Right cardiac atrium (tissue), 5 donors: ENCODE measurements around the gene CC2D1A. TPM values are rescaled to one million over a fixed set of nuclear protein-coding genes. Genes with fewer than 3 reads are reported as not detected.

Experiments
- ATAC-seq, 2 donors: fragments of 200-7000 bp; cut with Tn5 transposase; one replicate each; pipeline versions ENCODE4 v1.8.0 to v1.9.1; 2020; ENCODE audit warnings: moderate library complexity in 2 of 2, mild to moderate bottlenecking in 1 of 2
- DNase-seq, 3 donors: peaks; one replicate each; pipeline ENCODE4 v3.0.0-alpha.2; 2020
- H3K27ac ChIP-seq: one replicate; pipeline ENCODE4 v1.5.1; 2013; ENCODE audit warnings: mild to moderate bottlenecking, low read length, control low read depth, moderate library complexity
- H3K27me3 ChIP-seq: one replicate; pipeline ENCODE4 v1.6.1; 2013; ENCODE audit not compliant: control insufficient read depth, insufficient read depth
- H3K4me1 ChIP-seq: one replicate; pipeline ENCODE4 v1.6.1; 2013; ENCODE audit warnings: low read length; ENCODE audit not compliant: control insufficient read depth, insufficient read depth
- H3K4me3 ChIP-seq: one replicate; pipeline ENCODE4 v1.5.1; 2013; ENCODE audit warnings: low read length, control low read depth
- H3K9me3 ChIP-seq: one replicate; pipeline ENCODE4 v1.6.1; 2013; ENCODE audit warnings: low read length; ENCODE audit not compliant: control insufficient read depth
- WGBS: extraction: QIAGEN DNeasy Blood & Tissue Kit; methylation state at CpG from one replicate; pipeline ENCODE4 v1.1.7; 2013; 5-methylcytosine and 5-hydroxymethylcytosine counted together
- intact Hi-C, 4 donors: fragments of 100-400 bp; cut with DNase I; formaldehyde crosslinking; loops; one replicate each; pipeline versions ENCODE4 v1.11.0 to v1.14.0; 2022 to 2023
- polyA plus RNA-seq: library from polyadenylated mRNA; stranded (reverse); fragments of 200-250 nt; gene quantifications from one replicate; pipeline ENCODE4 v1.2.3, GENCODE V29; 2013
- total RNA-seq, 4 donors: library from RNA; stranded (reverse); fragmentation: NEBNext Ultra II Directional; extraction: Animal tissue kit (Norgen Biotek cat#: 25700); gene quantifications; one replicate each; pipeline ENCODE4 v1.2.1, GENCODE V29; 2021
- donor health status: healthy with polysubstance abuse.
- donor health status: DM: no; HTN: yes; CAD: no.
- donor health status: DM: no; HTN: no; CAD: no.
- donor health status: DM: no; HTN: yes; CAD: no; lungs with severe emphysema.
- donor health status: DM: yes; HTN: yes; CAD: no.

CC2D1A gene
- total and polyA plus RNA-seq, 5 donors, result 21.6 to 26.2 (median 22.6) TPM

DNA sequence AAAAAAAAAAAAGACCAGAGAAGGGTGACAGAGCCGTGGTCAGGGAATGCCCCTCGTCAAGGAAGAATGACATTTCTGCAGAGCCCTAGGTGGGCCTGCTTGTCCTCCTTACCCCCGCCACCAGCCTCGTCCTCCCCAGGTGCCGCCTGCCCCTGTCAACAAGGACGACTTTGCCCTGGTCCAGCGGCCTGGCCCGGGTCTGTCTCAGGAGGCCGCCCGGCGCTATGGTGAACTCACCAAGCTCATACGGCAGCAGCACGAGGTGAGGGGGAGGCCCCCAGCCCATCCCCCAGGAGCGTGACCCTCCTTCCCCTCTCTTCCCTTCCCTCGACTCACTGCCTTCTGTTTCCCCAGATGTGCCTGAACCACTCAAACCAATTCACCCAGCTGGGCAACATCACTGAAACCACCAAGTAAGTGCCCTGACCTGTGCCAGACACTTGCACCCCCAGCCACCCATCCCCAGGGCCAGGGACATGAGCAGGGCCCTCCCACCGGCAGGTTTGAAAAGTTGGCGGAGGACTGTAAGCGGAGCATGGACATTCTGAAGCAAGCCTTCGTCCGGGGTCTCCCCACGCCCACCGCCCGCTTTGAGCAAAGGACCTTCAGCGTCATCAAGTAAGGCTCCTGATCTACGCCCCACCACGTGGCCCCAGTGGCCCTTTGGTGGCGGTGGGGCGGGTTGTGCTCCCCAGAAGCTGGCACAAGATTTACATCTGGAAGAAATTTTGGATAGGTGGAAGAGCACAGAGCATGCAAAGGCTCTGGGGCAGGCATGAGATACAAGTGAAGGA is 17.4 kb downstream of the CC2D1A start:
- intact Hi-C loops, result no loop called here
- no peak for ATAC-seq
- WGBS, result 94% methylated on average over 28 of the region's 28 CpGs
- Histone ChIP-seq H3K27ac (no peak overlapping the region), H3K4me1 (no peaks in the 10 kb centered on the region), H3K9me3 (no peaks in the 10 kb centered on the region), H3K4me3 (no peak overlapping the region), H3K27me3 (no peaks in the 10 kb centered on the region)
- DNase-seq, result no peak

DNA sequence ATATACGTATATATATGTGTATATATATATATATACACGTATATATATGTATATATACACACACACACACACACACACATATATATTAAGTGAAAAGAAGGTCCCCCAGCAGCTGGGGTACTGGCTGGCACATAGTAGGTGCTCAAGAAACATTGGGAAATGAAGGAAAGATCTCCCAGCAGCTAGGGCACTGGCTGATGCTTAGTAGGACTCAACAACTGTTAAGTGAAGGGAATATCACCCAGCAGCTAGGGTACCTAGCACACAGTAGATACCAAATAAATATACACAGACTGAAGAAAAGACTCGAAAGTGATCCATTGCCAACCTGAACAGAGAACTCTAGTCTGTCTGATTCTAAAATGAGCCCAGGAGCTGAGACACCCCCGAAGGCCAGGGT is 20.0 kb downstream of the CC2D1A start:
- intact Hi-C loops, result no loop called here
- Histone ChIP-seq H3K4me3 (no peak overlapping the region), H3K27ac (peak overlapping the region; percentile 23), H3K27me3 (no peaks in the 10 kb centered on the region), H3K4me1 (no peaks in the 10 kb centered on the region), H3K9me3 (no peaks in the 10 kb centered on the region)
- ATAC-seq (no peak), DNase-seq (no peak)
- 85% methylated on average over 4 of the region's 4 CpGs for WGBS

DNA sequence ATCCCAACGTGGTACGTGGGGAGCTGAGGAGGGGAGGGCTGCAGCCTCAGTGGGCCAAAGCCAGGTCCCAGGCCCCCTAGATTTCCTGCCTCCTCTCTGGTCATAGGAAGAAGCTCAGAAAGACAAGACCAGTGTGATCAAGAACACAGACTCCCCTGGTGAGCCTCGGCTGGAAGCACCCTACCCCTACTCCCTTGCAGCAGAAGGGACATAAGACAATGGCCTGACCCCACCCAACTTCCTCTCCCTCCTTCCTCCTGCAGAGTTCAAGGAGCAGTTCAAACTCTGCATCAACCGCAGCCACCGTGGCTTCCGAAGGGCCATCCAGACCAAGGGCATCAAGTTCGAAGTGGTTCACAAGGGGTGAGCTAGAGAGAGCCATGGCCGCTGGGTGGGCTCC is 20.7 kb downstream of the CC2D1A start:
- DNase-seq (no peak), ATAC-seq (peak in 1 of 2 donors; percentile 77)
- no peaks in the 10 kb centered on the region for H3K9me3 ChIP-seq
- intact Hi-C loops, result no loop called here
- no peak overlapping the region for H3K4me3 ChIP-seq
- H3K4me1 ChIP-seq, result no peaks in the 10 kb centered on the region
- no peaks in the 10 kb centered on the region for H3K27me3 ChIP-seq
- H3K27ac ChIP-seq, result peak overlapping the region; percentile 23
- 65% methylated on average over 8 of the region's 8 CpGs for WGBS

DNA sequence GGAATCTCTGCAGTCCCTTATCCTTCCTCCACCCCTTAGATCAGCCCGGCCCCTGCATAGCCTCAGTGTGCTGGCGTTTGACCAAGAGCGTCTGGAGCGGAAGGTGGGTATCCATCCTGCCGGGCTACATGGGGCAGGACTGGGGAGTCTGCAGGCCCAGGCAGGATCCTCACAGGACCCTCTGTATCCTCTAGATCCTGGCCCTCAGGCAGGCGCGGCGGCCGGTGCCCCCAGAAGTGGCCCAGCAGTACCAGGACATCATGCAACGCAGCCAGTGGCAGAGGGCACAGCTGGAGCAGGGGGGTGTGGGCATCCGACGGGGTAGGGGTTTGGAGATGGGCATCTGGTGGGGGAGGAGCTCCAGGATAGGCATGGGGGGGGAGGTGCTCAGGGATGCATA is 23.3 kb downstream of the CC2D1A start:
- Histone ChIP-seq H3K27me3 (no peaks in the 10 kb centered on the region), H3K4me3 (no peak overlapping the region), H3K27ac (no peak overlapping the region), H3K4me1 (no peaks in the 10 kb centered on the region), H3K9me3 (no peaks in the 10 kb centered on the region)
- ATAC-seq, result no peak
- 76% methylated on average over 12 of the region's 12 CpGs for WGBS
- intact Hi-C loops, result no loop called here
- no peak for DNase-seq

DNA sequence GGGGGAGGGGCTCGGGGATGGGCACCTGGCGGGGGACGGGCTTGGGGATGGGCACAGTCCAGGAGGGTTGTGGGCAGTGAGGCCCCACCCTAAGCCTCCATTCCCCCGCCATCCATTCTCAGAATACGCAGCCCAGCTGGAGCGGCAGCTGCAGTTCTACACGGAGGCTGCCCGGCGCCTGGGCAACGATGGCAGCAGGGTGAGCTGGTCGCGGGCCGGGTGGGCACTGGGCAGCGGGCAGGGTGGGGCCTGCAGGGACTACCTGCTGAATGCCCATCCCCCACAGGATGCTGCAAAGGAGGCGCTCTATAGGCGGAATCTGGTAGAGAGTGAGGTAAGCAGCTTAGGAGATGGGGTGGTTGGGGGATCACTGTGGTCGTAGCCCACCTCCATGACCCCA is 24.0 kb downstream of the CC2D1A start:
- intact Hi-C loops, result no loop called here
- Histone ChIP-seq H3K27me3 (no peaks in the 10 kb centered on the region), H3K4me1 (no peaks in the 10 kb centered on the region), H3K4me3 (no peak overlapping the region), H3K9me3 (no peaks in the 10 kb centered on the region), H3K27ac (no peak overlapping the region)
- no peak for ATAC-seq
- no peak for DNase-seq
- 91% methylated on average over 17 of the region's 17 CpGs for WGBS

DNA sequence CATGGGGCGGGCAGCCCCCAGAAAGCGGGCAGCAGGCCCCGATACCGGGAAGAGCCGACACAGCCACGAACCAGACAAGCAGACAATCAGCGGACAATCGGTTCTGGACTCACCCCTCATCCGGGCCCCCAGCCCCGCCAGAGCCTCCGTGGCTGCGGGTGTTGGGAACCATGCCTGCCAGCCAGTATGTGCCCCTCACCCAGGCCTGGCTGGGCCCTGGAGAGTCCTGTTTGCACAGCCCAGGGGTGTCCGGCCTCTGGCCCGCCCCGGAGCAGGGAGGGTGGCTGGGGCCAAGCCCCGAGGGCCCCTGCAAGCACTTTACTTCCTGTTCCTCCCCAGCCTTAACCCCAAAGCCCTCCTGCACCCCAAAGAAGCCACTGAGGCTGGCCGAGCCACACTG is 24.4 kb downstream of the CC2D1A start:
- 86% methylated on average over 17 of the region's 17 CpGs for WGBS
- no peak for ATAC-seq
- H3K27me3 ChIP-seq, result no peaks in the 10 kb centered on the region

DNA sequence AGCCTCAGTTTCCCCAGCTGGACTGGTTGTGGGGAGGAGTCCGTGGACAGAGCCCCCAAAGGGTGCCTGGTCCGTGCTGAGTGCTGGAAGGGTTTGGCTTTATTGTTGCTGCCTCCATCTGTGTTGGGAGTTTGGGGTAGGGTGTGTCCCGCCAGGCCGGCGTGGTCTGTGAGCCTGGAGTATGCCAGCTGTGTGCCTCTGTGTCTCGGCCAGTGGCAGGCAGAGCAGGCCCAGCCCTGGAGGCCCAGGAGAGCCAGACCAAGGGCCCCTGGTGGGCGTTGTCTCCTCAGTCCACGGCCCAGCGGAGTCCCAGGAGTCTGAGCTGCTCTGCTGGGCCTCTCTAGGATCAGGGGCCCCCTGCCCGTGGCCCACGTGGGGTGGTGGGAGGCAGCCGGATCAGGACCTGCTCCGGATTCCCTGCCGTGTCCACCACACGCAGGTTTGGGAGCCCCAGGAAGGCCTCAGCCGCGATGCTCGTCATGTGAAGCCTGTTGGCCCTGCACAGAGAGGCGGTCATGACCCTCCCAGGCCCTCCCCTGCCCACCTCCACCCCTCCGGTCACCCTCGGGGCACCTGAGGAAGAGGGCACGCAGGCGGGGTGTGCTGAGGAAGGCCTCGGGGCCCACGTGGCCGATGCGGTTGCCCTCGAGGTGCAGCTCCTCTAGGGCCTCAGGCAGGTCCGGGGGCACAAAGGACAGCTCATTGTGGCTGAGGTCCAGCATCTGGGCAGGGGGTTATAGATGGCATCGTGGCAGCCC is 25.6 kb downstream of the CC2D1A start:
- no peaks in the 10 kb centered on the region for H3K4me1 ChIP-seq
- intact Hi-C loops, result no loop called here
- no peak overlapping the region for H3K27ac ChIP-seq
- 80% methylated on average over 30 of the region's 30 CpGs for WGBS
- DNase-seq (peak in 1 of 3 donors; percentile 59), ATAC-seq (no peak)
- H3K27me3 ChIP-seq, result no peaks in the 10 kb centered on the region
- H3K9me3 ChIP-seq, result no peaks in the 10 kb centered on the region
- H3K4me3 ChIP-seq, result no peak overlapping the region

More for the DNA sequence above, 24.4 kb downstream of the CC2D1A start:
- Histone ChIP-seq H3K9me3 (no peaks in the 10 kb centered on the region), H3K27ac (no peak overlapping the region), H3K4me3 (no peak overlapping the region), H3K4me1 (no peaks in the 10 kb centered on the region)
- intact Hi-C loops, result no loop called here
- DNase-seq, result no peak

DNA sequence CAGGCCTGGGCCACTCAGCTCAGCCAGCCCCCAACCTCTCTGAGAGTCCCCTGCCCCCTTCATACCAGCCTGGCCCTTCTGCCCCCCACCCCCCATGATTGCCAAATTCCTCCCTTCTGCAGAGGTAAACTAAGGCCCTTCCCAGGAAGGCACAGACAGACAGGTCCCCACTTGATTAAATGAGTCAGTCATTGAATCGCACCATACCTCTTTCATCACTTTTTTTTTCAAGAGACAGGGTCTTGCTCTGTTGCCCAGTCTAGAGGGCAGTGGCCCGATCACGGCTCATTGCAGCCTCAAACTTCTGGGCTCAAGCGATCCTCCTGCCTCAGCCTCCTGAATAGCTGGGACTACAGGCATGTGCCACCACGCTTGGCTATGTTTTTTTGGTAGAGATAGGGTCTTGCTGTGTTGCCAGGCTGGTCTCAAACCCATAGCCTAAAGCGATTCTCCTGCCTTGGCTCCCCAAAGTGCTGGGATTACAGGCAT is 26.2 kb downstream of the CC2D1A start:
- Histone ChIP-seq H3K9me3 (no peaks in the 10 kb centered on the region), H3K27me3 (no peaks in the 10 kb centered on the region), H3K4me3 (no peak overlapping the region), H3K4me1 (no peaks in the 10 kb centered on the region), H3K27ac (no peak overlapping the region)
- intact Hi-C loops, result no loop called here
- 95% methylated on average over 6 of the region's 6 CpGs for WGBS
- ATAC-seq, result no peak
- no peak for DNase-seq

DNA sequence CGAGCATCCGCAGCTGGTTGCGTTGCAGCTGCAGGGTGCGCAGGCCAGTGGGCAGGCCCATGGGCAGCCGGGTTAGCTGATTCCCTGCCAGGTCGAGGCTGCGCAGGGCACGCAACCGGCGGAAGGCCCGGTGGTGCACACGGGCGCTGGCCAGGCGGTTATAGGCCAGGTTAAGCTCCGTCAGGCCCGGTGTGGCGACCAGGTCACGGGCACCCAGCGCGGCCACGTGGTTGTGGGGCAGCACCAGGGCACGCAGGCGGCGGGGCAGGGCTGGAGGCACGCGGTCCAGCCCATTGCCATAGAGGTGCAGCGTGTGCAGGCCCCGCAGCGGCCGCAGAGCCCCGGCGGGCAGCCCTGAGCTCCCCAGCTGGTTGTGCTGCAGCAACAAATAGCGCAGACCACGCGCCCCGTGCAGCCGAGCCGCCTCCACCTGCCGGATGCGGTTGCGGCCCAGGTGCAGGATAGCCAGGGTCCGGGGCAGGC is 27.0 kb downstream of the CC2D1A start:
- WGBS, result 88% methylated on average over 42 of the region's 42 CpGs
- Histone ChIP-seq H3K27ac (no peak overlapping the region), H3K27me3 (no peaks in the 10 kb centered on the region), H3K9me3 (no peaks in the 10 kb centered on the region), H3K4me1 (no peaks in the 10 kb centered on the region), H3K4me3 (no peak overlapping the region)
- DNase-seq (no peak), ATAC-seq (peak; percentile 7 to 19)
- intact Hi-C loops, result no loop called here

DNA sequence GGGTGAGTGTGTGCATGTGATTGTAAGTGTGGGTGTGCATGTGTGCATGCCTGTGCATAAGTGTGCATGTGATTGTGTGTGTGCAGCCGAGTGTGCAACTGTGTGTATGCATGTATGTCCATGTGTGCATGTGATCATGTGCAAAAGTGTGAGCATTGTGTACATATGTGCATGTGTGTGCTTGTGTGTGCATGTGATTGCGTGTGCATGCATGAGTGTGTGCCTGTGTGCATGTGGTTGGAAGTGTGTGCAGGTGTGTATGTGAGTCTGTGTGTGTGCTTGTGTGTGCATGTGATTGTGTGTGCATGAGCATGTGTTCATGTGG is 28.7 kb downstream of the CC2D1A start:
- Histone ChIP-seq H3K9me3 (no peaks in the 10 kb centered on the region), H3K27me3 (no peaks in the 10 kb centered on the region), H3K27ac (no peak overlapping the region), H3K4me3 (no peak overlapping the region), H3K4me1 (no peaks in the 10 kb centered on the region)
- ATAC-seq (no peak), DNase-seq (no peak)
- intact Hi-C loops, result no loop called here
- 95% methylated on average over 2 of the region's 2 CpGs for WGBS

DNA sequence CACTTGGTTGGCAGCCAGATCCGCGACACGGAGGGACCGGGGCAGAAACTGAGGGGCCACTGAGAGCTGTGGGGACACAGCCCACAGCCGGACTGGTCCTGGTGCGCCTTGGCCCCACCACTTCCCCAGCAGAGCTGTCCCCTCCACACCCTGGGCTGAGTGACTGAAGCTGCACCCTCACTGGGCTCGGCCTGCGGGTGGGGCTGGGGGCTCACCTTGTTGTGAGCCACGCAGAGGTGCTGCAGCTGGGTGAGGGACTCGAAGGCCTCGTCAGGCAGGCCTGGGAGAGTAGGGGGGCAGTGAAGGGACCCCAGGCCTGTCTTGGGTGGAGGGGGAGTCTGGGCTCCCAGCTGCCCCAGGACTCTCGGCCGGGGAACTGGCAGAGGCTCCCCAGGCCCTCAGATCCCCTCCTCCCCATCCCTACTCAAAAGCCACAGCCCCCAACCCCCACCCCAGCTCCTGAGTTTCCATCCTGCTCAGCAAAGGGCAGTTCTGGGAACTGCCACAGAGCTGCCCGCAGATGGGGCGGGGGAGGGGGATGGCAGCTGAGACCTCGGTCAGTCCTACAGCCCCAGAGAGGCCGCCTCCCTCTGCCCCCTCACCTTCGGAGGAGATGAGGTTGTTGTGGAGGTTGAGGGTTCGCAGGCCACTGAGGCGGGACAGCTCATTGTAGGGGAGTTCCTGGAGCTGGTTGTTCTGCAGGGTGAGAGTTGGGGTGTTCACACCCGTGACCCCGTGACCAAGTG is 29.9 kb downstream of the CC2D1A start:
- DNase-seq, result no peak
- H3K27me3 ChIP-seq, result no peaks in the 10 kb centered on the region
- H3K9me3 ChIP-seq, result no peaks in the 10 kb centered on the region
- no peak overlapping the region for H3K27ac ChIP-seq
- no peaks in the 10 kb centered on the region for H3K4me1 ChIP-seq
- intact Hi-C loops, result no loop called here
- WGBS, result 66% methylated on average over 22 of the region's 22 CpGs
- ATAC-seq, result no peak
- no peak overlapping the region for H3K4me3 ChIP-seq
